ENCODE data around the gene DPY19L3. TPM values are rescaled to one million over a fixed set of nuclear protein-coding genes. Genes with fewer than 3 reads are reported as not detected.

DPY19L3 gene
- total RNA-seq, 6 donors from 2014 or later: 27.3 to 76.5 (median 29.5) TPM

DNA sequence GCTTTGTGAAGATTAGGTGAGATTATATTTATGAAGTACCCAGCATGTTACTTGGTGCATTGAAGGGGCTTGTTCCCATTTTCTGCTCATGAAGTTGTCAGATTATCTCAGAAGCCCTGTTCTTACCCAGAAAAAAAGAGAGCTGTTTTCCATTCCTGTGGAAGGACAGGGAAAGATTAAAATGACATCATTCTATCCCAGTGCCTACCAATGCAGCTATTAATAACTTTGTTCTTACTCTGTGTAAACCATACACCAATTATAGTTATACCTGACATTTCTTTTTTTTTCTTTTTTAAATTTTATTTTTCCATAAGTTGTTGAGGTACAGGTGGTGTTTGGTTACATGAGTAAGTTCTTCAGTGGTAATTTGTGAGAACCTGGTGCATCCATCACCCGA is 41.5 kb upstream of the DPY19L3 start:
- peaks cover 10 to 31% (median 16%) of the 10 kb centered on the region in 4 donors for H3K4me1 ChIP-seq
- ATAC-seq (ENCODE audit: low FRiP score in 2 of 2) (no peak), DNase-seq (no peak)
- peaks cover 0 to 60% (median 9%) of the 10 kb centered on the region in 4 donors for H3K36me3 ChIP-seq
- 91 to 100% methylated on average over 1 of the region's 1 CpG for WGBS, 2 donors
- TF ChIP-seq POLR2AphosphoS5 (IDR thresholded peaks at IDR 0.05): no peak
- TF ChIP-seq POLR2A (IDR thresholded peaks at IDR 0.05): no peak
- H3K4me3 ChIP-seq: no peak overlapping the region
- H3K27ac ChIP-seq: peak overlapping the region; percentile 62 to 72 (median 68)
- H3K9me3 ChIP-seq: no peaks in the 10 kb centered on the region
- peaks cover 0 to 3% (median 0%) of the 10 kb centered on the region in 4 donors for H3K27me3 ChIP-seq

DNA sequence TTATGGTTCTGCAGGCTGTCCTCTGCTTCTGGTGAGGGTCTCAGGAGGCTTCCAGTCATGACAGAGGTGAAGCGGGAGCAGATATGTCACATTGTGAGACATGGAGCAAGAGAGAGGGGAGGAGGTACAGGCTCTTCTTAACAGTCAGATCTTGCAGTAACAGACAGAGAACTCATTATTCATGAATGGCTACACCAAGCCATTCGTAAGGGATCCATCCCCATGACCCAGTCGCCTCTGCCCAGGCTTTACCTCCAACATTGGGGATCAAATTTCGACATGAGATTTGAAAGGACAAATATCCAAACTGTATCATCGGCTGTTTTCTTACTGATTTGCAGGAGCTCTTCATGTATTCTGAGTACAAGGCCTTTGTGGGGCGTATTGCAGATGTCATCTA is 38.5 kb upstream of the DPY19L3 start:
- Histone ChIP-seq H3K4me1 (peaks cover 10 to 29% (median 14%) of the 10 kb centered on the region in 4 donors), H3K4me3 (no peak overlapping the region), H3K27me3 (no peaks in the 10 kb centered on the region), H3K27ac (no peak overlapping the region), H3K9me3 (no peaks in the 10 kb centered on the region), H3K36me3 (peaks cover 0 to 44% (median 0%) of the 10 kb centered on the region in 4 donors)
- TF ChIP-seq EP300 (IDR thresholded peaks at IDR 0.05) (no peak), POLR2A (IDR thresholded peaks at IDR 0.05) (no peak)
- TF ChIP-seq, protein P1, sequence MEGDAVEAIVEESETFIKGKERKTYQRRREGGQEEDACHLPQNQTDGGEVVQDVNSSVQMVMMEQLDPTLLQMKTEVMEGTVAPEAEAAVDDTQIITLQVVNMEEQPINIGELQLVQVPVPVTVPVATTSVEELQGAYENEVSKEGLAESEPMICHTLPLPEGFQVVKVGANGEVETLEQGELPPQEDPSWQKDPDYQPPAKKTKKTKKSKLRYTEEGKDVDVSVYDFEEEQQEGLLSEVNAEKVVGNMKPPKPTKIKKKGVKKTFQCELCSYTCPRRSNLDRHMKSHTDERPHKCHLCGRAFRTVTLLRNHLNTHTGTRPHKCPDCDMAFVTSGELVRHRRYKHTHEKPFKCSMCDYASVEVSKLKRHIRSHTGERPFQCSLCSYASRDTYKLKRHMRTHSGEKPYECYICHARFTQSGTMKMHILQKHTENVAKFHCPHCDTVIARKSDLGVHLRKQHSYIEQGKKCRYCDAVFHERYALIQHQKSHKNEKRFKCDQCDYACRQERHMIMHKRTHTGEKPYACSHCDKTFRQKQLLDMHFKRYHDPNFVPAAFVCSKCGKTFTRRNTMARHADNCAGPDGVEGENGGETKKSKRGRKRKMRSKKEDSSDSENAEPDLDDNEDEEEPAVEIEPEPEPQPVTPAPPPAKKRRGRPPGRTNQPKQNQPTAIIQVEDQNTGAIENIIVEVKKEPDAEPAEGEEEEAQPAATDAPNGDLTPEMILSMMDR (IDR thresholded peaks at IDR 0.05): no peak
- DNase-seq (no peak), ATAC-seq (ENCODE audit: low FRiP score in 2 of 2) (no peak)
- 88 to 89% methylated on average over 6 of the region's 6 CpGs for WGBS, 2 donors

DNA sequence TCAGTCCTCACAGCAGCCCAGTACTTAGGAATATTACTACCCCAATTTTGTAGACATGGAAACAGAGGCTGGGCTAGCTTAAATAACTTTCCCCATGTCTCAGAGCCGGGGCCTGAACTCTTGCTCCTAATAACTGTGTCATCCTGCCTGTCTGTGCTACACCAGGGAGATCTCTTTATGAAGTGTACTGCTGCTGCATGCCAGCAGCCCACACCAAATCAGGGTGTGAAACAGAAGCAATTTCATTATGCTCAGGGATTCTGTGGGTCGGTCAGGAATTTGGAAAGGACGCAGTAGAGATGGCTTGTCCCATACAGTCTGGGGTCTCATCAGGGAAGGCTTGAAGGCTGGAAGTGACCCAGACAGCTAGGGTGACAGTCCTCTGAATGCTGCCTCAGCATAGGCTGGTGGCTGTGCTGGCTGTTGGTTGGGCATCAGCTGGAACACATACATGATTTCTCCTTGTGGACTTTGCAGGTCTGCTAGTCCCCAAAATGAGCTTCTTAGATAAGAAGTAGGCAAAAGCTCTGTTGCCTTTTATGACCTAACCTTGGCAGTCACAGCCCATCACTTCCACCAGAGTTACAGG is 37.5 kb upstream of the DPY19L3 start:
- H3K27me3 ChIP-seq: no peaks in the 10 kb centered on the region
- H3K9me3 ChIP-seq: no peaks in the 10 kb centered on the region
- H3K4me3 ChIP-seq: no peak overlapping the region
- ATAC-seq (ENCODE audit: low FRiP score in 2 of 2) (no peak), DNase-seq (no peak)
- 100% methylated on average over 3 of the region's 3 CpGs for WGBS, 2 donors
- peaks cover 4 to 19% (median 9%) of the 10 kb centered on the region in 4 donors for H3K4me1 ChIP-seq
- peaks cover 0 to 42% (median 3%) of the 10 kb centered on the region in 4 donors for H3K36me3 ChIP-seq
- H3K27ac ChIP-seq: no peak overlapping the region
- no peak for TF ChIP-seq EP300 (IDR thresholded peaks at IDR 0.05)
- TF ChIP-seq, protein P1 (IDR thresholded peaks at IDR 0.05): no peak
- no peak for TF ChIP-seq POLR2A (IDR thresholded peaks at IDR 0.05)
- TF ChIP-seq POLR2AphosphoS5 (IDR thresholded peaks at IDR 0.05): no peak

DNA sequence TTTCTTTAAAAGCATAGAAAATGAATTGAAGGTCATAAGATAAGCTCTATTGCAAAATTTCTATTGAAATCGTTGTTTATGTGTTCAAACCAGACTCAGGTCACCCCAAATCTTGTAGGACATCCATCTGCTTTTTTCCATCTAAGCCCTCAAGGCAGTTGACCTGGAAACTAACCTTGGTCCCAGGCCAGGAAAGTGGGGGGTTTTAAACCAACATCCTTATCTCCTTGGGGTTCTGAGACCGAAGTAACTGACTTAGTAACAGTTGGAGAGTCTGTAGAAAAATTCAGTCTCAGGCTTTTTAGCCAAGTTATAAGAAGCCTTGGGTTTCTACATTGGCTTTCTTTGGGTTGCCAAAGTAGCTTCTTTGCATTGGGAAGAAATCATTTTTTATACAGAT is 36.8 kb upstream of the DPY19L3 start:
- TF ChIP-seq EP300 (IDR thresholded peaks at IDR 0.05): no peak
- TF ChIP-seq, protein P1 (IDR thresholded peaks at IDR 0.05): no peak
- TF ChIP-seq POLR2A (IDR thresholded peaks at IDR 0.05): no peak
- TF ChIP-seq POLR2AphosphoS5 (IDR thresholded peaks at IDR 0.05): no peak
- H3K4me3 ChIP-seq: no peak overlapping the region
- peaks cover 2 to 17% (median 8%) of the 10 kb centered on the region in 4 donors for H3K4me1 ChIP-seq
- WGBS, 2 donors: 81 to 84% methylated on average over 2 of the region's 2 CpGs
- no peak overlapping the region for H3K27ac ChIP-seq
- ATAC-seq (ENCODE audit: low FRiP score in 2 of 2) (no peak), DNase-seq (no peak)
- no peaks in the 10 kb centered on the region for H3K9me3 ChIP-seq
- no peaks in the 10 kb centered on the region for H3K27me3 ChIP-seq
- peaks cover 0 to 36% (median 3%) of the 10 kb centered on the region in 4 donors for H3K36me3 ChIP-seq

DNA sequence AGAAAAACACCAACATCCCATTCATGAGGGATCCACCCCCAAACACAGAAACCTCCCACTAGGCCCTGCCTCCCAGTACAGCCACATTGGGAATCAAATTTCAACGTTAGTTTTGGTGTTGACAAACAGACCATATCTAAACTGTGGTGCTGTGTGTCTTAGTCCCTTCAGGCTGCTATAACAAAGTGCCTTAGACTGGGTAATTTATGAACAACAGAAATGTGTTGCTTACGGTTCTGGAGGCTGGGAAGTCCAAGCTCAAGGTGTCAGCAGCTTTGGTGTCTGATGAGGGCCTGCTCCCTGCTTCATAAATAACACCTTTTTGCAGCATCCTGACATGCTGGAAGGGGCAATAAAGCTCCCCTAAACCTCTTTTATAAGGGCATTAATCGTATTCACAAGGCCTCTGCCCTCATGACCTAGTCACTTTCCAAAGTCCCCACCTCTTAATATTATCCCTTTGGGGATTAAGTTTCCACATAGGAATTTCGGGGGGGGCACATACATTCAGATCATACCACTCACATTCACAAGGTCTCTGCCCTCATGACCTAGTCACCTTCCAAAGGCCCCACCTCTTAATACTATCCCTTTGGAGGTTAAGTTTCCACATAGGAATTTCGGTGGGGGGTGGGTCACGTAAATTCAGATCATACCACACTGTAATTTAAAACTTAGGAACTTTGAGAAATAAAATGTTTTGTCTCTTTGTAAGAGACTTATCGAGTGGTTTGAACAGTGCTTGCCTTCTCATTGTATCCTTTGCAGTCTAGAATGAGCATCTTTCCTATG is 32.6 kb upstream of the DPY19L3 start:
- peaks cover 0 to 28% (median 3%) of the 10 kb centered on the region in 4 donors for H3K36me3 ChIP-seq
- no peak overlapping the region for H3K4me3 ChIP-seq
- peaks cover 0 to 12% (median 6%) of the 10 kb centered on the region in 4 donors for H3K4me1 ChIP-seq
- no peak for DNase-seq
- H3K9me3 ChIP-seq: no peaks in the 10 kb centered on the region
- TF ChIP-seq POLR2A (IDR thresholded peaks at IDR 0.05) (no peak), POLR2AphosphoS5 (IDR thresholded peaks at IDR 0.05) (no peak), EP300 (IDR thresholded peaks at IDR 0.05) (no peak)
- TF ChIP-seq, protein P1 (IDR thresholded peaks at IDR 0.05): no peak
- peak overlapping the region; percentile 28 to 68 (median 38) for H3K27ac ChIP-seq
- WGBS, 2 donors: 85 to 92% methylated on average over 7 of the region's 7 CpGs
- ATAC-seq (ENCODE audit: low FRiP score in 2 of 2): no peak
- H3K27me3 ChIP-seq: no peaks in the 10 kb centered on the region

Measured in upper lobe of left lung (tissue), 6 donors.